ENCODE data around the gene KLHDC4.

DNA sequence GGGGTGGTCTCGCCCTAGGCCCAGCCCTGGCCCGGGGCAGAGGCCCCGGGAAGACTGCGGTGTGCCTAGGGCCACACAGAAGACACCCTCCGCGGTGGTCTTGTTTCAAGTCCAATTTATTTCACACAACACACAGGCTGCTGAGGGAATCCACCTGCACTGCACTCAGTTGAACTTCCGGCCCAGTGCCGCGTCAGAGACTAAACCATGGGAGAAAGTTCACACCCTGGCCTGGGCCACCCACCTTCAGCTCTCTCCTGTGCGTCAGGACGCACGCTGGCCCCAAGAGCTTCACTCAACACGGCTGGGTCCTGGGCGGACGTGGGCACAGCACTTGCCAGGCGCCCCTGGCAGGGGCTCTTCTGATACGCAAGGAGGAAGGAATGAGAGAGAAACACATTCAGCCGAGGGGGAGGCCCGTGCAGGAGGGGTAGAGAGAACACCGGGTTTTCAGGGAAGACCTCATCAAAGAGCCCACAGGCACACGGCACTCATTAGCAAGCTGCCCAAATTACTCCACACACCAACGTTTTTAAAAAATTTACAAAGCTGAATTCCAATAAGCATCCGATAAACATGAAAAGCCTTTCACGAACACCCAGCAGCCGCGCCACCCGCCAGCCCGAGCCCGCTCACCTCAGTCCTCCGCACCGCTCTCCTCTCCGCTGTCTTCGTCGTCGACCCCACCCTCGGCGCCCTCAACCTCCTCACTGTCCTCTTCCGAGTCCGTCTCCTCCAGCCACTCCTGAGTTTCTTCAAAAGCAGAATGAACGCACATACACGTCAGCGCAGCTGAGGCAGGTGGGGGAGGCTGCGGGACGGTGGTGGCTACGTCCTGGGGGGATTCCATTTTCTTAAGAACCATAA lies 57.8 kb downstream of the KLHDC4 start:
- no peak for TF ChIP-seq EZH2 (IDR thresholded peaks at IDR 0.05; ENCODE audit: borderline replicate concordance)
- TF ChIP-seq, protein P1, sequence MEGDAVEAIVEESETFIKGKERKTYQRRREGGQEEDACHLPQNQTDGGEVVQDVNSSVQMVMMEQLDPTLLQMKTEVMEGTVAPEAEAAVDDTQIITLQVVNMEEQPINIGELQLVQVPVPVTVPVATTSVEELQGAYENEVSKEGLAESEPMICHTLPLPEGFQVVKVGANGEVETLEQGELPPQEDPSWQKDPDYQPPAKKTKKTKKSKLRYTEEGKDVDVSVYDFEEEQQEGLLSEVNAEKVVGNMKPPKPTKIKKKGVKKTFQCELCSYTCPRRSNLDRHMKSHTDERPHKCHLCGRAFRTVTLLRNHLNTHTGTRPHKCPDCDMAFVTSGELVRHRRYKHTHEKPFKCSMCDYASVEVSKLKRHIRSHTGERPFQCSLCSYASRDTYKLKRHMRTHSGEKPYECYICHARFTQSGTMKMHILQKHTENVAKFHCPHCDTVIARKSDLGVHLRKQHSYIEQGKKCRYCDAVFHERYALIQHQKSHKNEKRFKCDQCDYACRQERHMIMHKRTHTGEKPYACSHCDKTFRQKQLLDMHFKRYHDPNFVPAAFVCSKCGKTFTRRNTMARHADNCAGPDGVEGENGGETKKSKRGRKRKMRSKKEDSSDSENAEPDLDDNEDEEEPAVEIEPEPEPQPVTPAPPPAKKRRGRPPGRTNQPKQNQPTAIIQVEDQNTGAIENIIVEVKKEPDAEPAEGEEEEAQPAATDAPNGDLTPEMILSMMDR (IDR thresholded peaks at IDR 0.05; ENCODE audit: poor library complexity), result no peak
- TF ChIP-seq EZH2phosphoT487 (IDR thresholded peaks at IDR 0.05; ENCODE audit: low read depth, severe bottlenecking, unreplicated experiment), result no peak

Measured in hepatocyte (in vitro differentiated cells).